ENCODE results near the gene CRK.
A peak's percentile ranks its signal among the peaks of the same experiment; 100 is the strongest.

The CRK gene

GRCh38 chr17:1491443-1492248 lies 35.6 kb upstream of the CRK start:
- no peak for TF ChIP-seq CTCF (IDR thresholded peaks at IDR 0.05; ENCODE audit: control insufficient read depth, extremely low read depth, insufficient read depth)
- no peak for DNase-seq (ENCODE audit: low read depth)

GRCh38 chr17:1490643-1491442 lies 34.8 kb upstream of the CRK start:
- H3K4me3 ChIP-seq (ENCODE audit: low read depth, low read length) = peak overlapping the region; percentile 88
- no peak for DNase-seq (ENCODE audit: low read depth)
- no peak for TF ChIP-seq CTCF (IDR thresholded peaks at IDR 0.05; ENCODE audit: control insufficient read depth, extremely low read depth, insufficient read depth)

More at GRCh38 chr17:1491443-1492248, 35.6 kb upstream of the CRK start:
- peak overlapping the region; percentile 88 for H3K4me3 ChIP-seq (ENCODE audit: low read depth, low read length)

- no peak for TF ChIP-seq CTCF (IDR thresholded peaks at IDR 0.05; ENCODE audit: control insufficient read depth, extremely low read depth, insufficient read depth)
- no peak overlapping the region for H3K4me3 ChIP-seq (ENCODE audit: low read depth, low read length)
- DNase-seq (ENCODE audit: low read depth) = no peak
These were observed 32.8 kb upstream of the CRK start for GRCh38 chr17:1488826-1489270.

GRCh38 chr17:1487939-1488825 lies 32.1 kb upstream of the CRK start:
- no peak for DNase-seq (ENCODE audit: low read depth)
- no peak overlapping the region for H3K4me3 ChIP-seq (ENCODE audit: low read depth, low read length)
- TF ChIP-seq CTCF (IDR thresholded peaks at IDR 0.05; ENCODE audit: control insufficient read depth, extremely low read depth, insufficient read depth) = no peak

GRCh38 chr17:1486802-1487695 lies 31.0 kb upstream of the CRK start:
- TF ChIP-seq CTCF (IDR thresholded peaks at IDR 0.05; ENCODE audit: control insufficient read depth, extremely low read depth, insufficient read depth) = no peak
- no peak overlapping the region for H3K4me3 ChIP-seq (ENCODE audit: low read depth, low read length)
- no peak for DNase-seq (ENCODE audit: low read depth)

All from LNCaP clone FGC (cell line).